ENCODE data around the gene LARP1.

GRCh38 chr5:154813736-154814135, 58.6 kb downstream of the LARP1 start:
- no peak for TF ChIP-seq CTCF (IDR thresholded peaks at IDR 0.05)
- TF ChIP-seq POLR2A (IDR thresholded peaks at IDR 0.05) = no peak

Data from right lobe of liver (tissue), 4 donors.